Spinal cord (tissue), 10 donors: ENCODE measurements around the gene GNA12. TPM values are rescaled to one million over a fixed set of nuclear protein-coding genes. Genes with fewer than 3 reads are reported as not detected.

Experiments
- DNase-seq, 6 donors: peaks; one replicate each; pipeline versions ENCODE4 v3.0.0 to v3.0.0-alpha.2; 2013 to 2015; ENCODE audit warnings: low spot score in 6 of 6, low read depth in 4 of 6
- H3K27ac ChIP-seq: one replicate; pipeline ENCODE4 v1.5.1; 2013; ENCODE audit warnings: low read depth, low read length, control low read depth
- H3K27me3 ChIP-seq: one replicate; pipeline ENCODE4 v1.6.1; 2013; ENCODE audit warnings: low read length; ENCODE audit not compliant: control insufficient read depth, insufficient read depth
- H3K36me3 ChIP-seq: one replicate; pipeline ENCODE4 v1.6.1; 2013; ENCODE audit warnings: low read length; ENCODE audit not compliant: control insufficient read depth, insufficient read depth
- H3K4me1 ChIP-seq: one replicate; pipeline ENCODE4 v1.6.1; 2013; ENCODE audit warnings: low read length; ENCODE audit not compliant: control insufficient read depth, insufficient read depth
- H3K4me3 ChIP-seq: one replicate; pipeline ENCODE4 v1.5.1; 2013; ENCODE audit warnings: low read depth, low read length, control low read depth
- H3K9me3 ChIP-seq: one replicate; pipeline ENCODE4 v1.6.1; 2013; ENCODE audit warnings: low read length; ENCODE audit not compliant: control insufficient read depth, insufficient read depth
- WGBS: methylation state at CpG from one replicate; pipeline ENCODE4 v1.1.5; 2013; ENCODE audit warnings: missing lambda C conversion rate; ENCODE audit not compliant: insufficient coverage; 5-methylcytosine and 5-hydroxymethylcytosine counted together
- long read RNA-seq, 4 donors: transcript quantifications; one replicate each; lab custom pipeline, GENCODE V29; 2026
- polyA plus RNA-seq, 2 donors: library from polyadenylated mRNA; unstranded; fragments of 120-200 nt; gene quantifications; one replicate each; pipeline ENCODE4 v1.2.1, GENCODE V29; 2013; ENCODE audit not compliant: insufficient read length in 2 of 2
- total RNA-seq, 2 donors: library from RNA; depleted of rRNA in 1 of 2; stranded (reverse); fragments of 120-200 nt in 1 of 2; fragments of >200 nt in 1 of 2; gene quantifications; one replicate each; pipeline versions ENCODE4 v1.2.3 to v1.2.4, GENCODE V29; 2013 to 2014
- donor health status: healthy.

Gene GNA12
- total RNA-seq: 10 to 100 TPM; 17.9 to 26.7 TPM
- 100 to 1,000 TPM; 103 to 125 TPM for polyA plus RNA-seq
- long read RNA-seq, donor 1, full-length matches to known transcripts: 27 of 41 reads
- long read RNA-seq, donor 1, partial matches to known transcripts: 14 of 41 reads
- long read RNA-seq, donor 1, other reads (novel, unspliced or antisense): 0 of 41 reads
- long read RNA-seq, donor 2, full-length matches to known transcripts: 26 of 35 reads
- long read RNA-seq, donor 2, partial matches to known transcripts: 9 of 35 reads
- long read RNA-seq, donor 2, other reads (novel, unspliced or antisense): 0 of 35 reads
- long read RNA-seq, donor 3, full-length matches to known transcripts: 34 of 39 reads
- long read RNA-seq, donor 3, partial matches to known transcripts: 5 of 39 reads
- long read RNA-seq, donor 3, other reads (novel, unspliced or antisense): 0 of 39 reads
- long read RNA-seq, donor 4, full-length matches to known transcripts: 11 of 16 reads
- long read RNA-seq, donor 4, partial matches to known transcripts: 5 of 16 reads
- long read RNA-seq, donor 4, other reads (novel, unspliced or antisense): 0 of 16 reads

- DNase-seq: peak; percentile 94 to 100 (median 97)
- Histone ChIP-seq H3K27me3 (no peaks in the 10 kb centered on the region), H3K4me1 (peaks cover 29% of the 10 kb centered on the region), H3K36me3 (peaks cover 7% of the 10 kb centered on the region), H3K27ac (peak within 1 kb of the TSS; percentile 78), H3K9me3 (no peaks in the 10 kb centered on the region), H3K4me3 (peak within 1 kb of the TSS; percentile 54)
- 0% methylated on average over 75 of the region's 79 CpGs for WGBS
Measured at GRCh38 chr7:2844153-2845033, at the start of gene GNA12. TSS of gene GNA12 (minus strand) at chr7:2844308. CDS start at chr7:2844161, 147 bp downstream.

DNA sequence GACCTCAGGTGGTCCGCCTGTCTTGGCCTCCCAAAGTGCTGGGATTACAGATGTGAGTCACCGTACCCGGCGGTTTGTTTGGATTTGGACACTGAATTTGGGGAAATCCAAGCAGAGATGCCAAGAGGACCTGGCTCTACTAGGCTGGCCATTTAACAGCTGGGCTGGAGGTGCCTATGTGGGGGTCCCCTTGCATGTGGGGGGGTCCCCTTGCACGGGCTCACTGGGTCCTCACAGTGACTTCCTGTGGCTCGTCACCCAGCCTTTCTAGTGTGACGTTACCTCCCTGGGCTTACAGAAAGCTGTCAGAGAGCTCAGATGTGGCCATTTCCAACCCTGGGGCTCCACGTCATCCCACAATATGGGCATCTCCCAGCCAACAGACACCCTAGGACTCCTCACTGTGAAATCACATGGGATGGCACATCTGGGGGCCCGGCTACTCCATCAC, 49.3 kb upstream of the GNA12 start:
- Histone ChIP-seq H3K36me3 (no peaks in the 10 kb centered on the region), H3K4me3 (no peak overlapping the region), H3K9me3 (peaks cover 2% of the 10 kb centered on the region), H3K27ac (no peak overlapping the region), H3K4me1 (peaks cover 5% of the 10 kb centered on the region), H3K27me3 (no peaks in the 10 kb centered on the region)
- WGBS: 92% methylated on average over 7 of the region's 9 CpGs
- no peak for DNase-seq

- H3K9me3 ChIP-seq: no peaks in the 10 kb centered on the region
- H3K27me3 ChIP-seq: no peaks in the 10 kb centered on the region
- H3K4me3 ChIP-seq: no peak overlapping the region
- H3K4me1 ChIP-seq: peaks cover 10% of the 10 kb centered on the region
- no peaks in the 10 kb centered on the region for H3K36me3 ChIP-seq
- 32% methylated on average over 6 of the region's 8 CpGs for WGBS
- H3K27ac ChIP-seq: no peak overlapping the region
- DNase-seq: peak in 2 of 6 donors; percentile 44 to 69
Measured at GRCh38 chr7:2892549-2892948, 48.4 kb upstream of the GNA12 start.

DNA sequence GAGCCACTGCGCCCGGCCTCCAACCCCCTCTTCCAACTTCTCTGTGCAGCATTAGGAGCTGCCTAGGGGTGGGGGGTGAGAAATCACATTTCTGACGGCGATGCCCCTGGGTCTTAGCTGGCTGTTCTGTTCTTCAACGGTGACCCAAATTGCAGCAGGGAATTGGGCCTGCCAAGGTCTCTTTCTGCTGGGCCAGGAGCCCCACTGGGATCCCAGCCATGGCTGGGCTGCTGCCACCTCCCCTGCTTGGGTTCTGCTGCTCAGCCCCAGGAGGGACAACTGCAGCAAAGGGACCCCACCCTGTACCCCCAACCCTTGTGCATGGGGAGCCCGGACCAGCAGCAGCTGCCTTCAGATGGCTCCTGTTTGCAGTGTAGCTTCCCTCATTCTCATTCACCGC, 43.7 kb upstream of the GNA12 start:
- 33% methylated on average over 3 of the region's 7 CpGs for WGBS
- Histone ChIP-seq H3K4me1 (peaks cover 7% of the 10 kb centered on the region), H3K4me3 (no peak overlapping the region), H3K27me3 (no peaks in the 10 kb centered on the region), H3K9me3 (no peaks in the 10 kb centered on the region), H3K27ac (no peak overlapping the region), H3K36me3 (no peaks in the 10 kb centered on the region)
- DNase-seq: no peak

GRCh38 chr7:2886900-2887299, 42.8 kb upstream of the GNA12 start:
- Histone ChIP-seq H3K27me3 (no peaks in the 10 kb centered on the region), H3K9me3 (no peaks in the 10 kb centered on the region), H3K27ac (no peak overlapping the region), H3K4me1 (peaks cover 16% of the 10 kb centered on the region), H3K4me3 (no peak overlapping the region), H3K36me3 (no peaks in the 10 kb centered on the region)
- 45% methylated on average over 5 of the region's 12 CpGs for WGBS
- peak; percentile 53 to 97 (median 74) for DNase-seq

DNA sequence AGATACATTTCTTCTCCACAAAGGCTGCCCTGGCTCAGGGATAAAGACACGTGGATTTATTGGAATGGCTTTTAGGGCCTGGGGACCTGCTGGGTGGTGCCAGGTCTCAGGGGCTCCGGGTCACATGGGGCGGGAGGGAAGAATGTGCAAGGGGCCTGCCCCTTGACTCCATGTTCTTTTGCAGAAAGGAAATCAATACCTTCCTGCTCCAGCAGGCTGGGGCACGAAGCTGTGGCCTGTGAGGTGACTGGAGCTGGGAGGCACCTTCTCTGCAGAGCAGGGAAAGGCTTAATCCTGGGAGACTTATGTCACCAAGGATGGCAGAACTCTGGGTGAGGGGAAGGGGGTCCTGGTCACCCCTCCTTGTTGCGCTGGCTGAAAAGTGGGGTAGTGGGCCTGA, 42.3 kb upstream of the GNA12 start:
- 50% methylated on average over 5 of the region's 5 CpGs for WGBS
- H3K27me3 ChIP-seq: no peaks in the 10 kb centered on the region
- H3K27ac ChIP-seq: no peak overlapping the region
- no peaks in the 10 kb centered on the region for H3K9me3 ChIP-seq
- H3K4me1 ChIP-seq: peaks cover 21% of the 10 kb centered on the region
- no peak for DNase-seq
- no peaks in the 10 kb centered on the region for H3K36me3 ChIP-seq
- no peak overlapping the region for H3K4me3 ChIP-seq

- H3K4me3 ChIP-seq: no peak overlapping the region
- no peak for DNase-seq
- peaks cover 36% of the 10 kb centered on the region for H3K4me1 ChIP-seq
- no peaks in the 10 kb centered on the region for H3K9me3 ChIP-seq
- no peaks in the 10 kb centered on the region for H3K27me3 ChIP-seq
- WGBS: 76% methylated on average over 3 of the region's 9 CpGs
- no peaks in the 10 kb centered on the region for H3K36me3 ChIP-seq
- H3K27ac ChIP-seq: no peak overlapping the region
Measured at GRCh38 chr7:2884161-2884560, 40.1 kb upstream of the GNA12 start.

GRCh38 chr7:2883101-2883500, 39.0 kb upstream of the GNA12 start:
- Histone ChIP-seq H3K27me3 (no peaks in the 10 kb centered on the region), H3K36me3 (no peaks in the 10 kb centered on the region), H3K4me3 (no peak overlapping the region), H3K9me3 (no peaks in the 10 kb centered on the region), H3K4me1 (peaks cover 36% of the 10 kb centered on the region), H3K27ac (no peak overlapping the region)
- WGBS: 77% methylated on average over 17 of the region's 17 CpGs
- no peak for DNase-seq

DNA sequence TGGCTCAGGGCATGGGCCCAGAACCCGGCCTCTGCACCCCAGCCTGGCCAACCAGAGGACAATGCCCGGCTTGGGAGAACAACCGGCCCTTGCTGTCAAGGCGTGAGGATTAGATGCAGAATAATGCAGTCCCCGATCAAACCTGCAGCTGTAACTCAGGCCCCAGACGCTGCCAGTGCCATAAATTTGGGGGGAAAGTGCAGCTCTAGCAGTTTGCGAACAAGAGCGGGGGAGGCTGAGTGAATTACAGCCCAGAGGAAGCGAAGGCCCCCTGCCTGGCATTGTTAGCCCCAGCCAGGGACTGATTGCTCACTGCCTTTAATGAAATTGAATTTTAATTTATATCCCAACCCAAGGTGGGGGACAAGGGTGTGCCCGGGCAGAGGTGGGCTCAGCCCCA, 38.0 kb upstream of the GNA12 start:
- H3K4me3 ChIP-seq: no peak overlapping the region
- no peak overlapping the region for H3K27ac ChIP-seq
- no peaks in the 10 kb centered on the region for H3K27me3 ChIP-seq
- no peaks in the 10 kb centered on the region for H3K36me3 ChIP-seq
- H3K9me3 ChIP-seq: no peaks in the 10 kb centered on the region
- WGBS: 22% methylated on average over 9 of the region's 10 CpGs
- DNase-seq: peak in 1 of 6 donors; percentile 75
- H3K4me1 ChIP-seq: peaks cover 30% of the 10 kb centered on the region
